Stomach smooth muscle (tissue), 2 donors: ENCODE data around the gene ACP2.

ENCODE experiments used
- H3K27ac ChIP-seq: one replicate; pipeline ENCODE4 v1.7.0; 2013; ENCODE audit warnings: mild to moderate bottlenecking, low read length, inconsistent platforms
- H3K27me3 ChIP-seq, 2 donors: one replicate each; pipeline ENCODE4 v1.7.0; 2013; ENCODE audit warnings: low read length in 2 of 2; ENCODE audit not compliant: insufficient read depth in 2 of 2, control insufficient read depth in 1 of 2
- H3K36me3 ChIP-seq, 2 donors: one replicate each; pipeline ENCODE4 v1.7.0; 2013; ENCODE audit warnings: low read length in 2 of 2; ENCODE audit not compliant: control insufficient read depth in 2 of 2, insufficient read depth in 2 of 2
- H3K4me1 ChIP-seq: one replicate; pipeline ENCODE4 v1.7.0; 2013; ENCODE audit warnings: low read length; ENCODE audit not compliant: control insufficient read depth, insufficient read depth
- H3K4me3 ChIP-seq, 2 donors: one replicate each; pipeline ENCODE4 v1.7.0; 2013; ENCODE audit warnings: low read length in 2 of 2
- H3K9ac ChIP-seq, 2 donors: one replicate each; pipeline ENCODE4 v1.7.0; 2013; ENCODE audit warnings: low read length in 2 of 2, mild to moderate bottlenecking in 1 of 2
- H3K9me3 ChIP-seq, 2 donors: one replicate each; pipeline ENCODE4 v1.7.0; 2013; ENCODE audit warnings: low read length in 2 of 2; ENCODE audit not compliant: control insufficient read depth in 2 of 2
- donor health status: healthy.
- donor health status: Pancreatic carcinoma.

ACP2 gene

GRCh38 chr11:47257177-47257516 lies 8.5 kb upstream of the ACP2 start:
- Histone ChIP-seq H3K36me3 (no peaks in the 10 kb centered on the region), H3K4me3 (peak overlapping the region; percentile 52 to 66), H3K9me3 (no peaks in the 10 kb centered on the region), H3K9ac (peak overlapping the region; percentile 52 to 68), H3K27me3 (no peaks in the 10 kb centered on the region), H3K4me1 (peaks cover 40% of the 10 kb centered on the region), H3K27ac (peak overlapping the region; percentile 60)

GRCh38 chr11:47256374-47256773 lies 7.8 kb upstream of the ACP2 start:
- no peaks in the 10 kb centered on the region for H3K27me3 ChIP-seq
- no peak overlapping the region for H3K9ac ChIP-seq
- H3K9me3 ChIP-seq, result no peaks in the 10 kb centered on the region
- H3K27ac ChIP-seq, result no peak overlapping the region
- no peaks in the 10 kb centered on the region for H3K36me3 ChIP-seq
- peaks cover 40% of the 10 kb centered on the region for H3K4me1 ChIP-seq
- no peak overlapping the region for H3K4me3 ChIP-seq

- Histone ChIP-seq H3K9ac (peak overlapping the region; percentile 21 to 28), H3K9me3 (no peaks in the 10 kb centered on the region), H3K27me3 (no peaks in the 10 kb centered on the region), H3K4me1 (peaks cover 39% of the 10 kb centered on the region), H3K36me3 (no peaks in the 10 kb centered on the region), H3K4me3 (no peak overlapping the region), H3K27ac (peak overlapping the region; percentile 67)
Observed at GRCh38 chr11:47254386-47254785, 5.8 kb upstream of the ACP2 start.

- Histone ChIP-seq H3K36me3 (no peaks in the 10 kb centered on the region), H3K27me3 (no peaks in the 10 kb centered on the region), H3K9me3 (no peaks in the 10 kb centered on the region), H3K27ac (peak overlapping the region; percentile 67), H3K4me3 (no peak overlapping the region), H3K4me1 (peaks cover 39% of the 10 kb centered on the region), H3K9ac (no peak overlapping the region)
Observed at GRCh38 chr11:47253660-47254059, 5.0 kb upstream of the ACP2 start.

GRCh38 chr11:47251751-47252150 lies 3.1 kb upstream of the ACP2 start:
- Histone ChIP-seq H3K27me3 (no peaks in the 10 kb centered on the region), H3K9ac (no peak overlapping the region), H3K27ac (no peak overlapping the region), H3K36me3 (peaks cover 0 to 3% of the 10 kb centered on the region in 2 donors), H3K4me3 (no peak overlapping the region), H3K9me3 (no peaks in the 10 kb centered on the region), H3K4me1 (peaks cover 36% of the 10 kb centered on the region)

- H3K4me1 ChIP-seq, result peaks cover 28% of the 10 kb centered on the region
- H3K36me3 ChIP-seq, result peaks cover 15 to 18% of the 10 kb centered on the region in 2 donors
- peak overlapping the region; percentile 76 to 95 for H3K9ac ChIP-seq
- H3K27me3 ChIP-seq, result no peaks in the 10 kb centered on the region
- no peaks in the 10 kb centered on the region for H3K9me3 ChIP-seq
- H3K27ac ChIP-seq, result peak overlapping the region; percentile 85
- H3K4me3 ChIP-seq, result peak overlapping the region; percentile 96 to 100
Observed at GRCh38 chr11:47249378-47249715, 733 bp upstream of the ACP2 start.

- Histone ChIP-seq H3K36me3 (peaks cover 20 to 21% of the 10 kb centered on the region in 2 donors), H3K27me3 (no peaks in the 10 kb centered on the region), H3K27ac (peak overlapping the region; percentile 85), H3K9me3 (no peaks in the 10 kb centered on the region), H3K9ac (peak overlapping the region; percentile 76 to 95), H3K4me3 (peak overlapping the region; percentile 96 to 100), H3K4me1 (peaks cover 21% of the 10 kb centered on the region)
Observed at GRCh38 chr11:47248304-47248663, 330 bp downstream of the ACP2 start.

GRCh38 chr11:47247502-47247901 lies 1.1 kb downstream of the ACP2 start:
- no peak overlapping the region for H3K9ac ChIP-seq
- H3K9me3 ChIP-seq, result no peaks in the 10 kb centered on the region
- peaks cover 21% of the 10 kb centered on the region for H3K4me1 ChIP-seq
- no peak overlapping the region for H3K27ac ChIP-seq
- H3K4me3 ChIP-seq, result peak overlapping the region; percentile 96 to 100
- peaks cover 27 to 28% of the 10 kb centered on the region in 2 donors for H3K36me3 ChIP-seq
- H3K27me3 ChIP-seq, result no peaks in the 10 kb centered on the region

GRCh38 chr11:47245611-47246357 lies 2.8 kb downstream of the ACP2 start:
- Histone ChIP-seq H3K4me3 (no peak overlapping the region), H3K27me3 (no peaks in the 10 kb centered on the region), H3K9me3 (no peaks in the 10 kb centered on the region), H3K27ac (no peak overlapping the region), H3K36me3 (peaks cover 40 to 41% of the 10 kb centered on the region in 2 donors), H3K9ac (no peak overlapping the region), H3K4me1 (peaks cover 21% of the 10 kb centered on the region)

GRCh38 chr11:47244448-47245350 lies 3.9 kb downstream of the ACP2 start:
- Histone ChIP-seq H3K4me3 (no peak overlapping the region), H3K36me3 (peaks cover 48% of the 10 kb centered on the region in 2 donors), H3K27me3 (no peaks in the 10 kb centered on the region), H3K9ac (no peak overlapping the region), H3K9me3 (no peaks in the 10 kb centered on the region), H3K4me1 (peaks cover 21% of the 10 kb centered on the region), H3K27ac (no peak overlapping the region)

- H3K4me1 ChIP-seq, result peaks cover 14% of the 10 kb centered on the region
- peak overlapping the region; percentile 58 for H3K27ac ChIP-seq
- H3K27me3 ChIP-seq, result no peaks in the 10 kb centered on the region
- no peak overlapping the region for H3K9ac ChIP-seq
- H3K4me3 ChIP-seq, result no peak overlapping the region
- H3K36me3 ChIP-seq, result peaks cover 55 to 58% of the 10 kb centered on the region in 2 donors
- H3K9me3 ChIP-seq, result no peaks in the 10 kb centered on the region
Observed at GRCh38 chr11:47243454-47243853, 5.2 kb downstream of the ACP2 start.
